ENCODE data around the gene KLHDC8B. TPM values are rescaled to one million over a fixed set of nuclear protein-coding genes. Genes with fewer than 3 reads are reported as not detected.

The KLHDC8B gene
- total and polyA plus RNA-seq, 9 of the 15 experiments (the other 6 are each of a cell fraction or from before 2014, with no cell fraction given) = 6.9 to 34.8 (median 25.2) TPM

- H3K36me3 ChIP-seq (ENCODE audit: control insufficient read depth, insufficient read depth, low read length) = peaks cover 32% of the 10 kb centered on the region; the same call in 2 of the 3 replicates
- TF ChIP-seq IFI16 (CRISPR knock-in tag; IDR thresholded peaks at IDR 0.05) (no peak), CBX1 (IDR thresholded peaks at IDR 0.05; ENCODE audit: low read depth) (no peak), RBFOX2 (IDR thresholded peaks at IDR 0.05; ENCODE audit: low read depth, low read length) (0 out of 2 replicates have a peak, but pooled peaks have one; percentile 0), NEUROD1 (IDR thresholded peaks at IDR 0.05; ENCODE audit: borderline replicate concordance, low read depth, low read length, partially characterized antibody) (no peak), ASH1L (IDR thresholded peaks at IDR 0.05; ENCODE audit: borderline replicate concordance, low read depth, partially characterized antibody) (no peak), U2AF1 (optimal IDR thresholded peaks at IDR 0.05; ENCODE audit: low read depth, low read length) (no peak), SP1 (CRISPR knock-in tag; IDR thresholded peaks at IDR 0.05) (no peak), COPS2 (conservative IDR thresholded peaks at IDR 0.05) (no peak)
- peaks cover 26% of the 10 kb centered on the region for H3K79me2 ChIP-seq (ENCODE audit: control insufficient read depth, insufficient read depth, low read length)
- POLR2A ChIA-PET = interaction anchor here (0.6 kb wide), 1 partner anchor 30 kb away, joined by 3 read pairs; no protein-coding TSS in a partner anchor
- no peaks in the 10 kb centered on the region for H3K9me1 ChIP-seq (ENCODE audit: control insufficient read depth, insufficient read depth, low read length)
- FAIRE-seq (no peak), DNase-seq (ENCODE audit: extremely low read depth in 1 of 4, low spot score in 3 of 4) (no peak), ATAC-seq (no peak)
- in situ Hi-C loops (cut with MboI) (loop anchor here (25.0 kb wide), 1 partner anchor 275 kb away; the partner anchor contains the start of gene NICN1), intact Hi-C loops (cut with micrococcal nuclease) (loop anchor here (10.0 kb wide), 1 partner anchor 137 kb away; the partner anchor contains the start of genes IMPDH2 and NDUFAF3)
- H3K27ac ChIP-seq (ENCODE audit: extremely low read depth, low read depth, low read length) = no peak overlapping the region
- H2AFZ ChIP-seq (ENCODE audit: low read depth, low read length) = no peak overlapping the region
- no peak overlapping the region for H3K9ac ChIP-seq (ENCODE audit: insufficient read depth in 1 of 2, low read depth in 2 of 2, low read length in 2 of 2)
- BruUV-seq (replicated peaks) = no TSS peak
- H3K9me3 ChIP-seq (replicated peaks; ENCODE audit: control insufficient read depth, insufficient read depth, low read depth, low read length) = peaks cover 5% of the 10 kb centered on the region; the same call in 1 of the 2 replicates
- H3K4me3 ChIP-seq = no peak overlapping the region
- H3K4me2 ChIP-seq (ENCODE audit: insufficient read depth, low read length) = no peak overlapping the region
- CTCF ChIA-PET (ENCODE audit: low intra/inter-chr PET ratio) = no interaction called here
- no peaks in the 10 kb centered on the region for H3K27me3 ChIP-seq (ENCODE audit: control insufficient read depth in 2 of 2, insufficient read depth in 2 of 2, low read length in 2 of 2)
- H3K4me1 ChIP-seq (replicated peaks in 1 of 2; ENCODE audit: control insufficient read depth in 2 of 2, insufficient read depth in 2 of 2, low read length in 2 of 2) = peaks cover 7 to 22% of the 10 kb centered on the region in 2 experiments; a peak in 3 of 5 replicates
- 94% methylated on average over 2 of the region's 3 CpGs for WGBS (ENCODE audit: insufficient coverage, low coverage, missing lambda C conversion rate)
- no peaks in the 10 kb centered on the region for H4K20me1 ChIP-seq (replicated peaks; ENCODE audit: control insufficient read depth, insufficient read depth, low read length)
These were observed 9.4 kb upstream of the KLHDC8B start for GRCh38 chr3:49161808-49162530.

All from K562 (cell line).